Measurements from ENCODE around the gene HNRNPA2B1.
"Not testable (repeated sequence)": the region's sequence is repeated elsewhere in the genome, so short reads cannot be mapped to it uniquely, and the experiment has no call there.

The HNRNPA2B1 gene

GRCh38 chr7:26160896-26161295, 39.6 kb downstream of the HNRNPA2B1 start:
- DNase-seq, result no peak

DNA sequence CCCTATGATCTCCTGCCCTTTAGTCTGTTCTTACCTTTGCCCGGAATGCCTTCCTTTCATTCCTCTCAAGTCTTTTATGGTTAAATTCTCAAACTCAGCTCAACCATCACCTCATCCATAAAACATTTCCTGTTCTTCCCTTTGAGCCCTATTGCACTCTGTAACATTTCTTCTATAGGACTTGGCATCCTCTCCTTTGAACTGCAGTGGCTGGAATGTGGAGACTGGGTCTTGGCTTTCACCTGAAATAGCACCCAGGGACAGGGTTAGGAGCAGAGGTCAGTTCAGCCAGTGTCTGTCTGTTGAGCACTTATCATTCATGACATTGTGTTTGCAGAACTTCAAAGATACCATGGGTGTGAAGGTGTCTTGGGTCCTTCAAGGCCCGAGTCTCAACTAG, 41.3 kb downstream of the HNRNPA2B1 start:
- DNase-seq, result no peak

DNA sequence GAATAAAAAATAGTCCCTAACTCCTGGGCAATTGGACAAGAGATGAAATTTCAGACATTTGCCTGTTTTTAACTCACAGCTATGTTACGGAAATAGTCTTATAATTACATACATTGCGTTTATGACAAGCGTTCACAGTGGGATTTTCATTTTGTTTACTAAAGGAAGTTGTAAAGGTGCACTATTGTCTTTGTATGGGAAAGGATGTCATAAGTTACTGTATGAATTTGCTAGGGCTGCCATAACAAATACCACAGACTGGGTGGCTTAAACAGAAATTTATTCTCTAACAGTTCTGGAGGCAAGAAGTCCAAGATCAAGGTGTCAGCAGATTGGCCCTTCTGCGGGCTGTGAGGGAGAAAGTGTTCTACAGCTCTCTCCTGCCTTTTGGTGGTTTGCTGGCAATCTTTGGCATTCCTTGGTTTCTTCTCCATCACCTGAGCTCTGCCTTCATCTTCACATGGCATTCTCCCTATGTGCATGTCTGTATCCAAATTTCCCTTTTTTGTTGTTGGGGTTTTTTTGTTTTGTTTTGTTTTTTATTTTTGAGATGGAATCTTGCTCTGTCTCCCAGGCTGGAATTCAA, 42.9 kb downstream of the HNRNPA2B1 start:
- no peak for DNase-seq

GRCh38 chr7:26156451-26157420, 43.8 kb downstream of the HNRNPA2B1 start:
- DNase-seq, result no peak

DNA sequence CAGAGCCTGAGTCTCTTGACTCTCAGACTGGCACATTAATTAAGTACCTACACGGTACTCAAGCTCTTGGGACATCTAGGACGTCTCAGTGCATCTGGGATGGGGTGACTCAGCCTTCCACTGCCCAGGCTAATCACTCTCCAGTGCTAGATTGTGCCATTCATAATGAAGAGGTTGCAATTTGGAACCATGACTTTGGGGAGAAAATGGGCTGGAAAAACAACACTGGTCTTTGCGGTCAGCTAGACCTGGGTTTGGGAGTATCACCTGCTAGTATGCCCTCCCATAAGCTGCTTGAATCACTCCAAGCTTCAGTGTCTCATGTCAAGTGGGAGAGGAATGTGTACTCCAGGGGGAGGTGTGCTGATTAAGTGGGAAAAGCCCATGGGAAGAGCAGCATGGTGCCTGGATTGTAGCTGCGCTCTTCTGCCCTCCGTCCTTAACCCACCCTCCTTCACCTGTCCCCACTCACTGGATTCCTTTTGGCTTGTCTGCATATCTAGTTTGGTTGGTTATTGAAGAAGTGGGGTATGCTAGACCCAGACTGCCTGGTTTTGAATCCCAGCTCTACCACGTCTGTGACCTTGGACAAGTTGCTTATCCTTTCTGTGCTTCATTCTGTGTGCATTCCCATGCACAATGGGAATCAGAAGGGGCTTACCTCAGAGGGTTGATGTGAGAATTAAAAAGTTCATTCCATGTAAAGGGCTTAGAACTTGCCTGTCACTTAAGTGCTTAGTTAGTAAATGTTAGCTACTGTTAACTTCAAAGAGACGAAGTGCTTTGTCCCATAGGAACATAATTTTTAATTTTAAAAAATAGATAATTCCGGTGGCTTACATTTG, 44.8 kb downstream of the HNRNPA2B1 start:
- DNase-seq, result peak; percentile 60

GRCh38 chr7:26153823-26154783, 46.4 kb downstream of the HNRNPA2B1 start:
- peak; percentile 26 for DNase-seq

- peak; percentile 47 for DNase-seq
Observed at GRCh38 chr7:26153241-26153822, 47.2 kb downstream of the HNRNPA2B1 start.

GRCh38 chr7:26152782-26153240, 47.7 kb downstream of the HNRNPA2B1 start:
- peak; percentile 47 for DNase-seq

DNA sequence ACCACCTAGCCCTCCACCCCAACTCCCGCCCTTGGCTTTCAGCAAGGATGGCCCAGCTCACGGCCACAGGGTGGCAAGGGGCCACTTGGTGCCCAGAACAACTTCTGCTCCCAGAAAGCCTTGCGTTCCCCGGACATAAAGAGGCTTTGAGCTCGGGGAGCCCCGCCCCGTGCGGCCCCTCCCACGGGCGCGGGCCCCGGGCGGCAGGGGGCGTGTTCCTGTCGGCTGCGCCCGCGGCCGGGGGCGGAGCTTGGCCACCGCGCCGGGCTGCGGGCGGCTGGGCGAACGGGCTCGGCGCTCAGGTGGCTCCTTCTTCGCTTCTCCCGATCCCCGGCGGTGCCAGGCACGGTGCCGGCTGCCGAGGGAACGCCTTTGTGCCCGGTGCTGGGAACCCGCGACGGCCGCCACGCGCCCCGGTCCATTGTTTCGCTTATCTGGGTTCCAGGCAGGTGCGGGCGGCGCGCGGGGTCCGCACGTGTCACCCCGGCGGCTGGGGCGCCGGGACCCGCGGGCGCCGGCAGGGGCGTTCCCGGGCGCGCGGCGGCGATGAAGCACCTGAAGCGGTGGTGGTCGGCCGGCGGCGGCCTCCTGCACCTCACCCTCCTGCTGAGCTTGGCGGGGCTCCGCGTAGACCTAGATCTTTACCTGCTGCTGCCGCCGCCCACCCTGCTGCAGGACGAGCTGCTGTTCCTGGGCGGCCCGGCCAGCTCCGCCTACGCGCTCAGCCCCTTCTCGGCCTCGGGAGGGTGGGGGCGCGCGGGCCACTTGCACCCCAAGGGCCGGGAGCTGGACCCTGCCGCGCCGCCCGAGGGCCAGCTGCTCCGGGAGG, 48.4 kb downstream of the HNRNPA2B1 start, which contains the start of gene NFE2L3:
NFE2L3 (plus strand) TSS at position 246 of the 829 bp plus-strand sequence; CDS start at position 547, 301 bp downstream.
- DNase-seq, result peak; percentile 93

DNA sequence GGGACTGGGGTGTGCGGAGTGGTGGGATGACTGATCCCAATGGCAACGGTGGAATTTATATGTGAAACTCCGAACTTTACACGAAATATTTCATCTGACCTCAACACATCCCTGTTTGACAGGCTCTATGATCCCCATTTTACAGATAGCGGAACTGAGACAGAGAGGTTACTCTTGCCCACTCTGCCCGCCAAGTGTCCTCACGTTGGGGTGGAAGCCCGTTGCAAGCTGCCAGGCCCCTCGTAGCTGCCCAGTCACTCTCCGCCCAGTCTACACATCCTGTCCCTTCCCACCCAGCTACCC, 48.9 kb downstream of the HNRNPA2B1 start:
- DNase-seq, result no peak

DNA sequence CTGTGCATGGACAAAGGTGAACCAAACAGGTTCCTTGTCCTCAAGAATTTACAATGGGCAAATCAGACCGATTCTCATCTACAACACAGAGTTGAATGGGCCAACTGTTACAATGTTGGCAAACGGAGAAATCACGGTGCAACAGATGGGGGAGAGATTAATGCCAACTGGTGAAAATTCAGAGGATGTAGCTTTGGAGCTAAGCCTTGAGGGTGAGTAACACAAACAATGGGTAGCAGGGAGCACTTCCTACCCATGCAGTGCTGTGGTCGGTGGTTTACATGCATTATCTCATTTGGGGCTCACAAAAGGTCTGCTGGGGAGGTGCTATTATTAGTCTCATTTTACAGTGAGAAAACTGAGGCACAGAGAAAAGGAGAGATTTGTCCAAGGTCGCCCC, 49.5 kb downstream of the HNRNPA2B1 start:
- peak; percentile 61 for DNase-seq

DNA sequence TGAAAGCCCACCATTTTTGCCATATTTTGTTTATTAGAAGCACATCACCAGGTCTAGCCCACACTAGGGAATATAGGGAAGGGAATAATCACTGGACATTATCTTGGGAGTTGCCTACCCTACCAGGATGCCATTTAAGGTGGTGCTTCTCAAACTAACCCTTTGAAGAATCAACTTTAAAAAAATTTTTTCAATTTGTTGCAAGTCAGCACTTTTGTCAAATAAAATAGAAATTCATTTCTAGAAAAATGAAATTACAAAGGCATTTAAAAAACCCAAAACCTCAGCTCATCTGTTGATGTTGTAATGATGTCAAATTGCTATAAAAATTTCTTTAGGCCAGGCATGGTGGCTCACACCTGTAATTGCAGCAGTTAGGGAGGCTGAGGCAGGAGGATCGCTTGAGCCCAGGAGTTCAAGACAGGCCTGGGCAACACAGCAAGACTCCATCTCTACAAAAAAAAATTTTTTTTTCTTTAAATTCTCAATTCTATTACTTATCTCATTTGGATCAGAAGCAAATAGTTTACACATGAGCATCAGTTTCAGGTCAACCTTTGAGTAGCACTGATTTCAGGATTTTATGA, 51.1 kb downstream of the HNRNPA2B1 start:
- no peak for DNase-seq

- not testable (repeated sequence) for DNase-seq
Observed at GRCh38 chr7:26148307-26148700, 52.2 kb downstream of the HNRNPA2B1 start.

- not testable (repeated sequence) for DNase-seq
Observed at GRCh38 chr7:26147646-26148306, 52.8 kb downstream of the HNRNPA2B1 start.

GRCh38 chr7:26147030-26147429, 53.5 kb downstream of the HNRNPA2B1 start:
- DNase-seq, result no peak

DNA sequence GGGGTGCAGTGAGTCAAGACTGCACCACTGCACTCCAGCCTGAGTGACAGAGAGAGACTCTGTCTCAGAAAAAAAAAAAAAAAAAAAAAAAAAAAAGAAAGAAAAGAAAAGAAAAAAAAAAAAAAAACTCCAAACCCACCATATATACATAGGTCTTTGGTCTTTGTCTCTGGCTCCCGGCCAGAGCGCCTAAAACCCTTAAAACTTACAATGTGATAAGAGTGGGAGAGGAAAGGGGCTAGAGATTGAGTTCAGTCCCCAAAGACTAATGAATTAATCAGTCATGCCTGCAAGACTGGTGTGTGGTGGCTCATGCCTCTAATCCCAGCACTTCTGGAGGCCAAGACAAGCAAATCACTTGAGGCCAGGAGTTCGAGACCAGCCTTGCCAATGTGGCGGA, 55.3 kb downstream of the HNRNPA2B1 start:
- no peak for DNase-seq

- no peak for DNase-seq
Observed at GRCh38 chr7:26144184-26145080, 56.1 kb downstream of the HNRNPA2B1 start.

DNA sequence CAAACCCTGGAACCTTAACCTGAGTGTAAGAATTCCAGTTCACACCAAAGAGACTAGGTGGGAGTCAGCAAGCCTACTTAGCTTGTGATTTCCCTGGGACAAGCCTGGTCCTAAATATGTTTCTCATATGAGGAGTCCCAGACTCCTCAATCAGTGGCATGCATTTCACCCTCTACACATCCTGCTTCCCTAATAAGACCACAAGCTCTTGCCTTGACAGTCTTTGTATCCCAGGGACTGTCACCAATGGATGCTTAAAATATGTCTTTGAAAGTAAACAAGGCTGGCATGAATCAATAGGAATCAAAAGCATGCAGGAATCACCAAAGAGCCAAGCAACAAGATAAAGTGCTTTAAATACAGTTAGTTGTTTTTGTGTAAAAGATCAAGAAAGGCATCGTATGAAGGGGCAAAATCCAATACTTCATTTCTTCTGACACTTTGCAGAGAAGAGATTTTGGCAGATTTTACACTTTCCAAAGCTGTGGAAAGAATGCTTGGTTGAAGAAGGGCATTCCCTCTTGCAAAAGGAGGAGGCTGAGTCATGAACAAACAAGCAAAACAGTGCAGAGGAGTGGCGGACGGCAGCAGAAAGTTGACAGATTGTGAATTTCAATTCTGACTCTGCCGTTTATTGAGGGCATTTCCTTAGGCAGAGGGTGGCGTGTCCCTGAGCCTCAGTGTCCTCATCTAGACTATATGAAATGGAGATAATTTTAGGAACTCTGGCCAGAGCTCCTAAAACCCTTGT, 57.1 kb downstream of the HNRNPA2B1 start:
- DNase-seq, result no peak

Data from NCI-H82 (cell line).